Neural progenitor cell (in vitro differentiated cells): ENCODE results near the gene RGS3.

ENCODE experiments used
- EZH2 ChIP-seq: fragments of 200-600 bp; sonication (generic); IDR thresholded peaks from 2 replicates; pipeline ENCODE4 v1.6.1; 2017; ENCODE audit warnings: antibody characterized with exemption, mild to moderate bottlenecking, moderate library complexity
- EZH2phosphoT487 ChIP-seq: fragments of 200-600 bp; sonication (generic); IDR thresholded peaks from 2 replicates; pipeline ENCODE4 v1.6.1; 2017; ENCODE audit warnings: antibody characterized with exemption
- TF ChIP-seq, protein P1 (sequence below): fragments of 200-600 bp; sonication (generic); IDR thresholded peaks from 2 replicates; pipeline ENCODE4 v1.5.1; 2017; ENCODE audit warnings: antibody characterized with exemption, mild to moderate bottlenecking

DNA sequence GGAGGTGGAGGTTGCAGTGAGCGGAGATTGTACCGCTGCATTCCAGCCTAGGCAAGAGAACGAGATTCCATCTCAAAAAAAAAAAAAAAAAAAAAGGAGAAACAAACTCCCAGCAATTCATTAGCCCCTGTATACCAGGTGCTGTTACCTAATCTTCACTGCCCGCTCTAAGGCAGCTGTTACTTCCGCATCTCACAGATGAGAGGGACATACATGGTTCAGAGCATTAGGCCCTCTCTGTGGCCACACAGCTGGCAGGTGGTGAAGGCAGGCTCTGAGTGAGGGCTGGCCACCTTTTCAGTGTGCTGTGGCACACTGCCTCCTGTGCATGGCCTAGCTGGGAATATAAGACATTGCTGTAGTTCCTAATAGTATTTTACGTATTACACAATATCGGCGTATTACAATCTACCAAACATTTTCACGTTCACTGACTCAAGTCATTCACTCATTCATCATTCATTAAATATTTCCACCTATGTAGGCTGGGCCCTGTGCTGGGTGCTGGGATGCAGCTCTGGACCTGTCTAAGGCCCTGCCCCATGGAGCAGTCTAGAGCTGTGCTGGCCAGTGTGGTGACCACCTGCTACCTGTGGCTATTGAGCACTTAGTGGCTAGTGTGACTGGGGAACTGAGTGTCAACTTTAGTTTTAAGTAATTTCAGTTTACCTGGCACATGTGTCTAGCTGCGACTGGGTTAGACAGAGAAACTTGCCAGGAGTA is 35.8 kb downstream of the RGS3 start:
- TF ChIP-seq, protein P1, sequence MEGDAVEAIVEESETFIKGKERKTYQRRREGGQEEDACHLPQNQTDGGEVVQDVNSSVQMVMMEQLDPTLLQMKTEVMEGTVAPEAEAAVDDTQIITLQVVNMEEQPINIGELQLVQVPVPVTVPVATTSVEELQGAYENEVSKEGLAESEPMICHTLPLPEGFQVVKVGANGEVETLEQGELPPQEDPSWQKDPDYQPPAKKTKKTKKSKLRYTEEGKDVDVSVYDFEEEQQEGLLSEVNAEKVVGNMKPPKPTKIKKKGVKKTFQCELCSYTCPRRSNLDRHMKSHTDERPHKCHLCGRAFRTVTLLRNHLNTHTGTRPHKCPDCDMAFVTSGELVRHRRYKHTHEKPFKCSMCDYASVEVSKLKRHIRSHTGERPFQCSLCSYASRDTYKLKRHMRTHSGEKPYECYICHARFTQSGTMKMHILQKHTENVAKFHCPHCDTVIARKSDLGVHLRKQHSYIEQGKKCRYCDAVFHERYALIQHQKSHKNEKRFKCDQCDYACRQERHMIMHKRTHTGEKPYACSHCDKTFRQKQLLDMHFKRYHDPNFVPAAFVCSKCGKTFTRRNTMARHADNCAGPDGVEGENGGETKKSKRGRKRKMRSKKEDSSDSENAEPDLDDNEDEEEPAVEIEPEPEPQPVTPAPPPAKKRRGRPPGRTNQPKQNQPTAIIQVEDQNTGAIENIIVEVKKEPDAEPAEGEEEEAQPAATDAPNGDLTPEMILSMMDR: no peak
- no peak for TF ChIP-seq EZH2
- TF ChIP-seq EZH2phosphoT487: no peak
